Glutamatergic neuron (in vitro differentiated cells): Measurements from ENCODE around the gene XRCC3. TPM values are rescaled to one million over a fixed set of nuclear protein-coding genes. Genes with fewer than 3 reads are reported as not detected.
A peak's percentile ranks its signal among the peaks of the same experiment; 100 is the strongest.

Experiments
- DNase-seq: peaks from one replicate; pipeline ENCODE4 v3.0.0; 2022
- H3K27ac Mint-ChIP-seq: one replicate; pipeline ENCODE4 v1.8.0; 2020; ENCODE audit warnings: mild to moderate bottlenecking, mixed read lengths, inconsistent platforms; ENCODE audit not compliant: unreplicated experiment
- H3K27me3 Mint-ChIP-seq: one replicate; pipeline ENCODE4 v1.8.0; 2020; ENCODE audit warnings: mild to moderate bottlenecking, moderate library complexity, mixed read lengths, inconsistent platforms; ENCODE audit not compliant: unreplicated experiment
- H3K36me3 Mint-ChIP-seq: one replicate; pipeline ENCODE4 v1.8.0; 2020; ENCODE audit warnings: mild to moderate bottlenecking, mixed read lengths, inconsistent platforms; ENCODE audit not compliant: unreplicated experiment
- H3K4me1 Mint-ChIP-seq: one replicate; pipeline ENCODE4 v1.8.0; 2020; ENCODE audit warnings: mild to moderate bottlenecking, low read depth, mixed read lengths, inconsistent platforms; ENCODE audit not compliant: unreplicated experiment
- H3K4me3 Mint-ChIP-seq: one replicate; pipeline ENCODE4 v1.8.0; 2020; ENCODE audit warnings: mild to moderate bottlenecking, mixed read lengths, inconsistent platforms; ENCODE audit not compliant: unreplicated experiment
- H3K9me3 Mint-ChIP-seq: one replicate; pipeline ENCODE4 v1.8.0; 2020; ENCODE audit warnings: mild to moderate bottlenecking, moderate library complexity, mixed read lengths, inconsistent platforms; ENCODE audit not compliant: unreplicated experiment
- CTCF ChIP-seq: fragments of 200-600 bp; sonication (generic); IDR thresholded peaks from one replicate; pipeline ENCODE4 v1.5.0; 2021; ENCODE audit not compliant: partially characterized antibody, unreplicated experiment
- total RNA-seq: library from RNA; stranded (reverse); fragmentation: NEBNext Ultra II Directional; extraction: Animal tissue kit (Norgen Biotek cat#: 25700); gene quantifications from one replicate; pipeline ENCODE4 v1.2.1, GENCODE V29; 2021; ENCODE audit not compliant: unreplicated experiment

The XRCC3 gene
- total RNA-seq, 1 donor from 2014 or later, result 4.5 TPM

DNA sequence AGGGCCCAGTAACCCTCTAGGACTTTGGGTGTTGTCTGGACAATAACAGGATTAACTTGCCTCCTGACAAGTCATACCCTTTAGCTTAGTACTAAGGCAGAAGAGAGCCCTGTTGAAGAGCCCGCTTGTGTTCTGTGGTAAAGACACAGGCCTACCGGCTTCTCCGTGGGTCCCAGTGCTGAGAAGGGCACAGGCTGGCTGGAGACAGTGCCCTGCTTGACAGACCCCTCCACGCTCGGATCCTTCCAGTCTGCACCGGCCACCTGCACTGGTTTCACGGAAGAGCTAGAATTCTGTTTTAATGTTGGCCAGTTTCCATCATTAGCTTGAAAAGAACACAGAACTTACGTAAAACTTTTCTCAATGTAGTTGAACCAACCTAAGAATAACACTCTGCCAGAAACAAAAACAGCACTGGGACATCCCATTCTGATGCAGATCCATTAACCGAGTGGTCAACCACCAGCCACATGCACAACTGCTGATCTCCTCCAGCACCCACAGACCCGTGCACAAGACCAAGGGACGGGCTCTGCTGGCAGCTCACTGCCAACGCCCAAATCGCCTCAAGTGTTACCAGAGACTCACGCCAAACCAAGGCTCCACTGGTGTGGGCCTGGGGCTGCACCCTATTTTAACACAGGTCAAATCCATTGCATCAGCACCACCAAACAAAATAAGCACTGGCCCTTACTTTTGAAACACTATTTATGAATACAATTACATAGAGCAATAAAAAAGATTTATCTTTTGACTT, 27.4 kb upstream of the XRCC3 start:
- H3K4me3 Mint-ChIP-seq, result no peak overlapping the region
- DNase-seq, result no peak
- peaks cover 2% of the 10 kb centered on the region for H3K9me3 Mint-ChIP-seq
- no peak for TF ChIP-seq CTCF
- H3K27ac Mint-ChIP-seq, result peak overlapping the region; percentile 48
- no peaks in the 10 kb centered on the region for H3K36me3 Mint-ChIP-seq
- H3K4me1 Mint-ChIP-seq, result peaks cover 25% of the 10 kb centered on the region
- peaks cover 9% of the 10 kb centered on the region for H3K27me3 Mint-ChIP-seq

GRCh38 chr14:103741876-103742275, 26.6 kb upstream of the XRCC3 start:
- DNase-seq, result no peak
- no peak for TF ChIP-seq CTCF
- H3K9me3 Mint-ChIP-seq, result peaks cover 2% of the 10 kb centered on the region
- H3K4me1 Mint-ChIP-seq, result peaks cover 27% of the 10 kb centered on the region
- peaks cover 9% of the 10 kb centered on the region for H3K27me3 Mint-ChIP-seq
- H3K36me3 Mint-ChIP-seq, result no peaks in the 10 kb centered on the region
- H3K27ac Mint-ChIP-seq, result no peak overlapping the region
- H3K4me3 Mint-ChIP-seq, result no peak overlapping the region

GRCh38 chr14:103740991-103741689, 25.9 kb upstream of the XRCC3 start:
- TF ChIP-seq CTCF, result no peak
- H3K4me1 Mint-ChIP-seq, result peaks cover 27% of the 10 kb centered on the region
- peaks cover 2% of the 10 kb centered on the region for H3K9me3 Mint-ChIP-seq
- H3K27ac Mint-ChIP-seq, result no peak overlapping the region
- H3K27me3 Mint-ChIP-seq, result peaks cover 9% of the 10 kb centered on the region
- no peaks in the 10 kb centered on the region for H3K36me3 Mint-ChIP-seq
- no peak for DNase-seq
- H3K4me3 Mint-ChIP-seq, result no peak overlapping the region

DNA sequence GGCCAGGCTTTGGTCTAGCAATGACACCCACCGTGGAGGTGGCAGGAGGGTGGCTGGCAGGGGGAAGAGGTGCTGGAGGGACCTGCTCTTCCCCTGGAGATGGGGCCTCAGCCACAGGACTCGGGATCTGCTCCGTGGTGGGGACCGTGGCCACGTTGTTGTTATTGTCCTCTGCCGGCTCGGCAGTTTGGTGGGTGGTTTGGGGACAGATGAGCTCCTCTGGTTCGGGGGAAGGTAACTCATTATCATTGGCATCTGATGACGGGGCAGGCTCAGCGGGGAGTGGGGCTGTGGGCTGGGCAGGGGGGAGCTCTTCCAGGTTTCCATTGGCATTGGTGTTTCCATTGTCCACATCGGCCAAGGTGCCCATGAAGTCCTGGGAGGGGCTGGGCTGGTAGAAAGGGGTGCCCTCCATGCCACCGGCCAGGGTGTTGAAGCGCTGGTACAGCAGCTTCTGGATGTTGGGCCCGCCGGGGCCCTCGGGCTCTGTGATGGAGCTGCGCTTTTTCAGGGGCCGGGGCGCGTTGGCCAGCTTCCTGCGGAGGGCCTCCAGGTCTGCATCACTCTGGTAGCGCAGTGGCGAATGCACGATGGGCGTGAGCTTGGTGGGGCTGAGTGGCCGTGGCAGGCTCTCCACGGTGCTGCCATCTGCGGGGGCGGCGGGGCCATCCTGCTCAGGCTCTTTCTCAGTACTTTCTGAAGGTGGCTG, 24.7 kb upstream of the XRCC3 start:
- Mint-ChIP-seq H3K9me3 (peaks cover 2% of the 10 kb centered on the region), H3K27ac (no peak overlapping the region), H3K4me1 (peaks cover 31% of the 10 kb centered on the region), H3K27me3 (peaks cover 13% of the 10 kb centered on the region), H3K36me3 (no peaks in the 10 kb centered on the region), H3K4me3 (no peak overlapping the region)
- TF ChIP-seq CTCF, result no peak
- DNase-seq, result no peak
